T-helper 17 cell (primary cell): ENCODE results near the gene PMM2. TPM values are rescaled to one million over a fixed set of nuclear protein-coding genes. Genes with fewer than 3 reads are reported as not detected.

Experiments
- ATAC-seq: fragments of 150-1000 bp; cut with Tn5 transposase; 2 replicates; pipeline ENCODE4 v1.10.0; 2021; ENCODE audit warnings: mild to moderate bottlenecking, moderate library complexity
- DNase-seq, 3 donors: peaks; one replicate each; pipeline versions ENCODE4 v3.0.0 to v3.0.0-alpha.2; 2020 to 2021
- H3K9me3 ChIP-seq: one replicate; pipeline ENCODE4 v1.7.0; 2013; ENCODE audit warnings: low read length, mild to moderate bottlenecking; ENCODE audit not compliant: control insufficient read depth, poor library complexity, severe bottlenecking
- H3K27ac Mint-ChIP-seq: one replicate; pipeline ENCODE4 v1.8.0; 2022; ENCODE audit warnings: mild to moderate bottlenecking, moderate library complexity, mixed read lengths
- H3K27me3 Mint-ChIP-seq: one replicate; pipeline ENCODE4 v1.8.0; 2022; ENCODE audit warnings: mixed read lengths
- H3K36me3 Mint-ChIP-seq: one replicate; pipeline ENCODE4 v1.8.0; 2022; ENCODE audit warnings: low read depth, mixed read lengths
- H3K4me1 Mint-ChIP-seq: one replicate; pipeline ENCODE4 v1.8.0; 2022; ENCODE audit warnings: mild to moderate bottlenecking, mixed read lengths
- H3K4me3 Mint-ChIP-seq: one replicate; pipeline ENCODE4 v1.8.0; 2022; ENCODE audit warnings: mild to moderate bottlenecking, moderate library complexity, mixed read lengths
- total RNA-seq, 4 donors: library from RNA in 2 of 4; stranded (reverse) in 2 of 4; gene quantifications; one replicate each; pipeline ENCODE4 v1.2.3 and lab custom pipeline; 2022 to 2026

Gene PMM2
- total RNA-seq, 2 donors from 2014 or later, result 35.8 to 40.6 TPM

DNA sequence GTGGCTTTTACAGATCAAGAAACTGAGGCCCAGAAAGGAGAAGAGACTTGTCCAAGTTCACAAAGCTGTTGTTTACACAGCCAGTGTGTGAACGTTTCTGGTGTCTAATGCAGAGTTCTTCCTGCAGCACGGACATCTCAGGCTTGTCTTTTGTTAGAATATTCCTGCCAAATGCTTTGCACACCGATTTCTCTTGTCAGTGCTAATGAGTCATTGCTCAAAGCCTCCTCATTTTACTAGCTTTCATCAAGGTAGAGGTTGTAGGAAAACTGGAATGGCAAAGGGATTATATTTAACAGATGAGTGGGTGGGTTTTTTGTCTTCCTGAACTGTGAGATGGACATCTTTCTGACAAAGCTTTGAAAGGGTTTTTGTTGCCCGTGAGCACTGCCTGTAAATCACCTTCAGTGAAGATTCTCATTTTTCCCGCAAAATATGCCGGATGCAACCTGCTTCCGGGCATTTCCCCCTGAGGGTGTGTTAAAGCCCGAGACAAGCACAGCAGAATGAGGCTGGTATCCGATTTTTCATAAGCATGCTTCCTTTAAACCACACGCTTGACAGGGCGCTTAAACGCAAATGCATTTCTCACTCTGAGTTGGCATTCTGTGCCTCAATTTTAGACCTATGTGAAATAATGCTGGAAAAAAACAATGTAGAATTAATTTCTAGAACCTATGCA is 14.7 kb downstream of the PMM2 start:
- H3K4me1 Mint-ChIP-seq, result peaks cover 16% of the 10 kb centered on the region
- no peak for DNase-seq
- H3K27ac Mint-ChIP-seq, result no peak overlapping the region
- no peaks in the 10 kb centered on the region for H3K9me3 ChIP-seq
- H3K36me3 Mint-ChIP-seq, result peaks cover 18% of the 10 kb centered on the region
- no peak for ATAC-seq
- H3K4me3 Mint-ChIP-seq, result no peak overlapping the region
- no peaks in the 10 kb centered on the region for H3K27me3 Mint-ChIP-seq

DNA sequence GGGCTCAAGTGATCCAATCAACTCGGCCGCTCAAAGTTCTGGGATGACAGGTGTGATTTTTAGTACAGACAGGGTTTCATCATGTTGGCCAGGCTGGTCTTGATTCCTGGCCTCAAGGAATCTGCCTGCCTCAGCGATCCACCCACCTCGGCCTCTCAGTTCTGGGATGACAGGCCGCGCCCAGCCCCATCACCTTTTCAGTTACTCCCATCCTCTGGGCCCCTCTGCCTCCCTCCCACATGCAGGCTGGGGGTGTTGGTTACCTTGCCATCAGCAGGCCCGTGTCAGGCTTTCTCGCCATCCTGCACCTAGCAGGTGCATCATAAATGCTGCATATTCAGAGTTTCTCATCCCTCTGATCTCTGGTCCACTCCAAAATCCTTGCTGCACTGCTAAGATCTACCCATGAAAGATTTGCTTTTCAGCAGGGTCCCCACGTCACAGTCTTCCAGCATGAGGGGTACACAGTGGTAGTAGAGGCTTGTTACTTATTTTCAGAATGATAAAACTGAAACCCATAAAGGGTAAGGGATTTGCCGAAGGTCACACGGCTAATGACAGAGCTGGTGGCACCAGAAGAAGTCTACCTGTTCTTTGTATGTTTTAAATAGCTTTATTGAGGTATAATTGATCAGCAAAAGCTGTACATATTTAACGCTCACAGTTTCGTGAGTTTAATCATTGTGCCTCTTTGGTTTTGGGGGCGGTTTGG is 16.6 kb downstream of the PMM2 start:
- H3K9me3 ChIP-seq, result no peaks in the 10 kb centered on the region
- H3K27me3 Mint-ChIP-seq, result no peaks in the 10 kb centered on the region
- peaks cover 15% of the 10 kb centered on the region for H3K36me3 Mint-ChIP-seq
- H3K4me1 Mint-ChIP-seq, result peaks cover 18% of the 10 kb centered on the region
- no peak overlapping the region for H3K4me3 Mint-ChIP-seq
- peak overlapping the region; percentile 53 for H3K27ac Mint-ChIP-seq
- DNase-seq (no peak), ATAC-seq (no peak)

DNA sequence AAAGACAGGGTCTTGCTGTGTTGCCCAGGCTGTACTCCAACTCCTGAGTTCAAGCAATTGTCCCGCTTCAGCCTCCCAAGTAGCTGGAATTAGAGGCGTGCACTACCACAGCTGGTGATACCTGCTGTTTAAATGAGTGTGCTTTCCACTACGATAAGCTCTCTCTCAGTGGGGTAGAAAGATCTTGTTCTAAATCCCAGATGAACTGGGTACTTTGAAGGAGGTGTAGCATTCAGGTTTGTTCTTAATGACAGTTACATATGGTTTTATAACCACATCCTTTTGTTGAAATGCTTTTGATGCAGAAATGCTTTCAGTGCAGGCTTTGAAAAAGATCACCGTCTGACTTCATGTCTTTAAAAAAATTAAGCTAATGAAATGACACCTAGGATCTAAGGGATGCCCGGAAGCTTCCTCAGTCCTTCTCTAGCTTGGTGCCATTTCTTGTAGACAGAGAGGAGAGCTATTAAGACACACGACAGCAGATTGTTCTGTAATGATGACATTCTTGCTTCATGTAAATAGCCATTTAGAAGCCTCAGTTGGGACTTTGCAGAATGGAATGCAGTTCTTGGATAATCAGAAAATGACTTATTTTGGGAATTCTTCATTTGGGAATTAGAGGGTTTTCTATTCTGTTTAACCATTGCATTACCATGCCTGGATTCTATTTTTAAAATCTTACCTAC is 19.5 kb downstream of the PMM2 start:
- no peak overlapping the region for H3K4me3 Mint-ChIP-seq
- ATAC-seq, result peak; percentile 68

DNA sequence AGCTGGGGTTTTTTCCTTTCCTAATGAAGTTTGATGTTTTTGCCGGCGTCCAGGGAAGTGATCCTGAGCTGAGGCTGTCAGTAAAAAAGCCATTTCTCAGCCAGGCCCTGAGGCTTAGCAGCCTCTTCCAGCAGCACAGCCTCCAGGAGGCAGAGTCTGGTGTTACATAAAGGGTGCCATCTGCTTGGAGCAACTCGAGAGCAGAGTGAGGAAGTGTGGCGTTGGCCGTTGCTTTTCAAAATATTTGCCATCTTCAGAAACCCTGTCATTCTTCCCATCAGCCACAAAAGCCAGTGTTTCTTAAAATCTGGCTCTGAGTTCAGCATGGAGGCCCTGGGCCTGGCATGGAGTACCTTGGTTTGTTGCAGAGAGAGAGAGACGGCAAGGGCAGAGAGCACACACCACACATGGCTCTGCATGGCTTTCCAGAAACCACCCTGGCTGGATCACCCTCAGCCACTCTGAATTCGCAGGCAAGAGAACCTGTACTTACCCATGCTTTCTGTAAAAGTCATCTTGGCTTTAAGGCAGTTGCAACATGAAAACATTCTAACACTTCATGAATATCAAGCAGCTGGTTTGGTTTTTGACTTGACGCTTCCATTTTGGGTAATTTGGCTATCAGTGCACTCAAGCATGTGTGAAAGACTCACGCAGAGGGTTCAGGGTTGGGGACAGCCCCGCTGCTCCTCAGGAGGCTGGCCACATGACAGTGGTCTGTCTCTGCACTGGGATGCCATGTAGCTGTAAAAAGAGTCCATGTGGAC is 21.0 kb downstream of the PMM2 start:
- Mint-ChIP-seq H3K27me3 (no peaks in the 10 kb centered on the region), H3K36me3 (peaks cover 5% of the 10 kb centered on the region), H3K4me3 (no peak overlapping the region), H3K4me1 (peaks cover 26% of the 10 kb centered on the region), H3K27ac (no peak overlapping the region)
- no peak for ATAC-seq
- no peaks in the 10 kb centered on the region for H3K9me3 ChIP-seq
- DNase-seq, result no peak

More for the DNA sequence above, 19.5 kb downstream of the PMM2 start:
- DNase-seq, result no peak
- no peak overlapping the region for H3K27ac Mint-ChIP-seq
- H3K27me3 Mint-ChIP-seq, result no peaks in the 10 kb centered on the region
- no peaks in the 10 kb centered on the region for H3K9me3 ChIP-seq
- H3K4me1 Mint-ChIP-seq, result peaks cover 20% of the 10 kb centered on the region
- peaks cover 8% of the 10 kb centered on the region for H3K36me3 Mint-ChIP-seq

DNA sequence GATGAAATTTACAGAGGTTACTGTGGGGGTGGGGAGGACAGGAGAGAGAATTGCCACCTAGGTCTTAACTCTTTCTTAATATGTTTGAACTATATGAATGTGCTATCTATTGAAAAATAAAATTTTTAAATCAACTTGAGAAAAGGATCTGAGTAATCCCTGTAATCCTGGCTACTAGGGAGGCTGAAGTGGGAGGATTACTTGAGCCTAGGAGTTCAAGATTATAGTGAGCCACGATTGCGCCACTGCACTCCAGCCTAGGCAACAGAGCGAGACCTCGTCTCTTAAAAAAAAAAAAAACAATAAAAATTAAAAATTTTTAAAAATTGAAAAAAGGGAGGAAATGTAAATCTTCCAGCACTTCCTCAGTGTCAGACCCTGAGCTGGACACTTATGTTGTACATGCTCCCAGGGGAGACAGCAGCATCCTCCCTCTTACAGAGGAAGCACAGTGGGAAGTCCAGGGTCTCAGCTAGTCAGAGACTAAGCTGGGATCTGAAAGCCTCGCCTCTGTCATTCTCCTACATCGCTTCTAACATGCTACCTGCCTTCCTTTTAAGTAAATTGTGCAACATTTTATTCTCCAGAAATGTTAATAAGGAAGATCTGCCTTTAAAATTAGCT is 21.9 kb downstream of the PMM2 start:
- no peaks in the 10 kb centered on the region for H3K9me3 ChIP-seq
- ATAC-seq (no peak), DNase-seq (no peak)
- H3K4me1 Mint-ChIP-seq, result peaks cover 26% of the 10 kb centered on the region
- no peak overlapping the region for H3K4me3 Mint-ChIP-seq
- no peak overlapping the region for H3K27ac Mint-ChIP-seq
- H3K36me3 Mint-ChIP-seq, result peaks cover 5% of the 10 kb centered on the region
- no peaks in the 10 kb centered on the region for H3K27me3 Mint-ChIP-seq

DNA sequence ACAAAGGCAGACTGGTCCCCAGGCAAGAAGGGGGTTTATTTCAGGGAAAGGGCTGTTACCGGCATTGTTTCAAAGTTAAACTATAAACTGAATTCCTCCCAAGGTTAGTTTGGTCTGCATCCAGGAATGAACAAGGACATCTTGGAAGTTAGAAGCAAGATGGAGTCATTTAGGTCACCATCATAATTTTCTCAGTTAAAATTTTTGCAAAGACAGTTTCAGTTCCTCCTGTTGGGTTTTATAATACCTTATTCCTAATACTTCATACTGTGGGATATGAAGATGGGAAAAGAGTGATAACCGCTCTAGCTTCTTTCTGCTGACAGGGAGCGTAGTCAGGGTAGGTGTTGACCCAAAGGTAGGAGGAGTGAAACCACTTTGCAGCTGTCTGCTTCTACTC is 24.8 kb downstream of the PMM2 start:
- no peak overlapping the region for H3K4me3 Mint-ChIP-seq
- DNase-seq (no peak), ATAC-seq (no peak)
- no peaks in the 10 kb centered on the region for H3K27me3 Mint-ChIP-seq
- H3K9me3 ChIP-seq, result no peaks in the 10 kb centered on the region
- peaks cover 15% of the 10 kb centered on the region for H3K4me1 Mint-ChIP-seq
- H3K27ac Mint-ChIP-seq, result no peak overlapping the region
- peaks cover 2% of the 10 kb centered on the region for H3K36me3 Mint-ChIP-seq

DNA sequence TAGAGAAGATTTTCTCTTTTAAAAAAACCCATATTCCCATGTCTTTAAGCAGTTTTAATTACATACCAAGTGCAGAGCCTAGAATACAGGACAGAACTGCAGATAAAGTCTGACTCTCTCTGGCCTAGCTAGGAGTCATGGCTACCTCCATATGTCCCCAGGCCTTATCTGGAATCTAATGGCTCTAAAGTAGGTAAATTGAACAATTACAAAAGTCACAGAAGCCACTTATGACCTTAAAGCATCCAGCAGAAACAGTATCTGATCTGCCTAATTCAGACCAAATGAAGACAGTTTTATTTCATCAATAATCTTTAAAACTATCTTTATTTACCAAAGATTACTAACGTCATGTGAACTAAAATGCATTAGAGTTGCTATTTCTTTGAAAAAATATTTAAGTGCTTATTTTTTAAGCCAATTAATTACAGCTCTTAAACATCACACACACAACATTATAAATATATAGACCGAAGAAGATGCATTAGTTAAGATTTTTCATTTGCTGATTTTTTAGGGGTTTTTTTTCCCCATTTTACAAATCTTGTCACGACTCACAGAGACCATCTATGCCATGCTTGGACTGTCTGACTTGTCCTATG is 28.7 kb downstream of the PMM2 start:
- ATAC-seq (no peak), DNase-seq (no peak)
- Mint-ChIP-seq H3K27me3 (no peaks in the 10 kb centered on the region), H3K36me3 (peaks cover 4% of the 10 kb centered on the region), H3K4me1 (peaks cover 13% of the 10 kb centered on the region), H3K4me3 (no peak overlapping the region), H3K27ac (no peak overlapping the region)
- H3K9me3 ChIP-seq, result no peaks in the 10 kb centered on the region

DNA sequence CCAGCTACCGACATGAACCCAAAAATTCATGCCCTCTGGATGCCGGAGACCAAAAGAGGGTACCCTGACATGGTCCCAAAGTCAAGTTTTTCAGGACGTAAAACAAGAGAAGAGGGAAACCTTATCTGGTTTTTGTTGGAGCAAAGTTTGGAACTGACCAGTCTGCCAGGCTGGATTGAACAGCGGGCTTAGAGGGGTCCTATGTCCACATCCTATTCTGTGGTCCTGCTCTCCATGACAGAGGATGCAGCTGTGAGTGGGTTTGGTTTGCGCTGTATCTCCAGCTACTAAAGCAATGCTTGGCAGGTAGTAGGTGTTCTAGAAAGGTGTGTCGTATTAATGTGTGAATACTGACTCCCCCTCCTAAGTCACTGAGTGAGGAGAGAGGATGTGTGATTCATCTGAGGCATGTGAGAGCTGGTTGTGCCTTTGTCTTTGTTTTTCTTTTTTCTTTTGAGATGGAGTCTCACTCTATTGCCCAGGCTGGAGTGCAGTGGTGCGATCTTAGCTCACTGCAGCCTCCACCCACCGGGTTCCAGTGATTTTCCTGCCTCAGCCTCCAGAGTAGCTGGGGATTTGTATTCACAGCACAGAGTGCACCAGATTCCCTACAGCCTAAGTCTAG is 31.0 kb downstream of the PMM2 start:
- no peaks in the 10 kb centered on the region for H3K9me3 ChIP-seq
- ATAC-seq, result no peak
- no peaks in the 10 kb centered on the region for H3K27me3 Mint-ChIP-seq
- H3K27ac Mint-ChIP-seq, result peak overlapping the region; percentile 73
- peaks cover 5% of the 10 kb centered on the region for H3K36me3 Mint-ChIP-seq
- DNase-seq, result no peak
- H3K4me1 Mint-ChIP-seq, result peaks cover 10% of the 10 kb centered on the region
- no peak overlapping the region for H3K4me3 Mint-ChIP-seq

DNA sequence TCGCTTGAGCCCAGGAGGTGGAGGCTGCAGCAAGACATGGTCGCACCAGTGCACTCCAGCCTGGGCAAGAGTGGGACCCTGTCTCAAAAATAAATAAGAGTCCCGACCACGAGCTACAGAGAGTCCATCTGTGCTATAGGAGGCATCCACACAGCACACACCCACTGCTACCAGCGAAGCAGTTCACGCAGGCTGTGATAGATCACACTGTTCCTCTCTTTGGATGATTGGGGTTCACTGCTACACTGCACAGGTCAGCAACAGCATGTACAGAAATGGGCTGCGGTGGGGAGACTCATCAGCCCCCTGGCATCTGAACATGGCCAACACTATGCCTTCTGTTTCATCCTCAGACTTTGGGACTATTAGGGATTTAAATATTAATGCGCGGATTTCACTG is 33.8 kb downstream of the PMM2 start:
- H3K36me3 Mint-ChIP-seq, result peaks cover 5% of the 10 kb centered on the region
- no peak overlapping the region for H3K4me3 Mint-ChIP-seq

DNA sequence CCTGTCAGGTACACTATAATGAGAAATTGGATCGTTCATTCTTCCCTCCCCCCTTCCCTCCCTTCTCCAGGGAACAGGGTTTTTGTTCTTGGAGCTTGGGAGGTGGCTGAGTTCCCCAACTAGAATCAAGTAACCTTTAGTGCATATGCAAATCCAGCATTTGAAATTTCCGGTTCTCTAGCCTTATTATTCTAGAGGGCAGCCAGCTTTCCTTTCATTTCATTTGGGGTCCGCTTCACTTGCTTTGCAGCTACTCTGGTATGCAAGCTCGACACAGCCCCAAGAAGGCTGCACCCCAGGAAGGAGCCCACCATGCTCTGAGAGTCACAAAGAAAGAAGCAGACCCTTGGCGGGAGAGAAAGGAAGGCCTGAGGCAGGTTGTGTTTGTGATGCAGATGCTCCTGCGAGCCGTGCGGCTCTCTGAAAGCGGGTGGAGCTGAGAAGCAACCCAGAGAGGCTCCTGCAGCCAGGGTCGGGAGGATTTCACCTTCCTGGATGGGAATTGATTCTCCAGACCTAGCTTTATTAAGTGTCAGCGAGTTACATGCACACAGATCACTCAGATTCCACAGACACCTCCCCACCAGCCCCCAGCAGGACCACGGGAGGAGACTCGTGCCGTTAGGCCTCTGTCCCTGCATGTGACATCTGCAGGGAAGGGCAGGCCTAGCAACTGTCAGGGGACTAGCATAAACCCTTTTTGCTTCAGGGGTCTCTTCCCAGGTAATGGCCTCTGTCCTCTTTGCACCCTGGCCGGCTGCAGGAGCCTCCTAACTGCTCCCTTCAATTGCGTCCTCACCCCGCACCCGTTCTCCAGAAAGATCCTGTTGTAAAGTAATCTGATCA is 34.5 kb downstream of the PMM2 start:
- Mint-ChIP-seq H3K27me3 (no peaks in the 10 kb centered on the region), H3K4me1 (peaks cover 15% of the 10 kb centered on the region), H3K27ac (peak overlapping the region; percentile 61), H3K4me3 (no peak overlapping the region), H3K36me3 (peaks cover 5% of the 10 kb centered on the region)
- DNase-seq (no peak), ATAC-seq (no peak)
- no peaks in the 10 kb centered on the region for H3K9me3 ChIP-seq

More for the DNA sequence above, 33.8 kb downstream of the PMM2 start:
- no peaks in the 10 kb centered on the region for H3K9me3 ChIP-seq
- H3K27ac Mint-ChIP-seq, result no peak overlapping the region
- DNase-seq (no peak), ATAC-seq (no peak)
- no peaks in the 10 kb centered on the region for H3K27me3 Mint-ChIP-seq
- H3K4me1 Mint-ChIP-seq, result peaks cover 15% of the 10 kb centered on the region

DNA sequence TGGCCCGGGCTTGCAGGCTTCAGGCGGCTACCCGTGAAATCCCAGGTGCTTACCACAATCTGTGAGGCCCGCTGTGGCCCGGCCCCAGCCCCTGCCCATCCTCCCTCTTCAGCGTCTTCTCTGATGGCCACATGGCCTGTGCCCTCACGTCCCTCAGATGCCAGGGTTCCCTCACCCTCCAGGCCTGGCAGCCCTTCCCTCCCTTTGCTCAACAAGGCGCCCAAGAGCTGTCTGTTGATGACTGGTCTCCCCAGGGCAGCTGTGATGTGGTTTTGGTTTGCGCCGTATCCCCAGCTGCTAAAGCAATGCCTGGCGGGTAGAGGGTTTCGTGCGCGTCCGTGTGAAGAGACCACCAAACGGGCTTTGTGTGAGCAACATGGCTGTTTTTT is 35.1 kb downstream of the PMM2 start:
- no peaks in the 10 kb centered on the region for H3K27me3 Mint-ChIP-seq
- H3K9me3 ChIP-seq, result no peaks in the 10 kb centered on the region
- peaks cover 15% of the 10 kb centered on the region for H3K4me1 Mint-ChIP-seq
- no peak for DNase-seq
- no peak for ATAC-seq
- peaks cover 5% of the 10 kb centered on the region for H3K36me3 Mint-ChIP-seq
- H3K4me3 Mint-ChIP-seq, result no peak overlapping the region
- H3K27ac Mint-ChIP-seq, result peak overlapping the region; percentile 61
